CD8-positive, alpha-beta memory T cell (primary cell): Measurements from ENCODE around the gene NPAS2. TPM values are rescaled to one million over a fixed set of nuclear protein-coding genes. Genes with fewer than 3 reads are reported as not detected.

ENCODE experiments used
- CTCF ChIA-PET: fragments of 350-600 bp; sonication (Branson Sonifier 250); formaldehyde crosslinking; loops from one replicate; lab custom pipeline; 2021; ENCODE audit warnings: antibody characterized with exemption; lab: Charles Lee
- POLR2A ChIA-PET: fragments of 350-600 bp; sonication (Branson Sonifier 250); formaldehyde crosslinking; loops from one replicate; lab custom pipeline; 2021; ENCODE audit warnings: antibody characterized with exemption; lab: Charles Lee
- DNase-seq, 5 donors: peaks; one replicate each; pipeline versions ENCODE4 v3.0.0 to v3.0.0-alpha.2; 2020 to 2022; ENCODE audit warnings: mixed read lengths in 1 of 5
- H3K27ac ChIP-seq: one replicate; pipeline ENCODE4 v1.7.0; 2013; ENCODE audit warnings: low read depth, mild to moderate bottlenecking, low read length, moderate library complexity
- H3K27me3 ChIP-seq: 2 replicates; pipeline ENCODE4 v1.7.0; 2013; ENCODE audit warnings: low read length, mild to moderate bottlenecking; ENCODE audit not compliant: insufficient read depth, poor library complexity, severe bottlenecking
- H3K36me3 ChIP-seq: 2 replicates; pipeline ENCODE4 v1.7.0; 2013; ENCODE audit warnings: mild to moderate bottlenecking, low read length, moderate library complexity; ENCODE audit not compliant: insufficient read depth
- H3K4me1 ChIP-seq: 2 replicates; pipeline ENCODE4 v1.7.0; 2013; ENCODE audit warnings: mild to moderate bottlenecking, low read length, moderate library complexity; ENCODE audit not compliant: insufficient read depth
- H3K4me3 ChIP-seq: 2 replicates; pipeline ENCODE4 v1.7.0; 2013; ENCODE audit warnings: mild to moderate bottlenecking, low read length
- H3K9me3 ChIP-seq: 2 replicates; pipeline ENCODE4 v1.7.0; 2013; ENCODE audit warnings: mild to moderate bottlenecking, low read length
- H3K27ac Mint-ChIP-seq, 8 donors: one replicate each; pipeline ENCODE4 v1.8.0; 2020 to 2021; ENCODE audit warnings: mixed read lengths in 8 of 8, mild to moderate bottlenecking in 6 of 8, inconsistent platforms in 3 of 8, moderate library complexity in 3 of 8
- H3K27me3 Mint-ChIP-seq, 2 donors: one replicate each; pipeline ENCODE4 v1.8.0; 2020 to 2021; ENCODE audit warnings: mixed read lengths in 2 of 2, mild to moderate bottlenecking in 1 of 2, moderate library complexity in 1 of 2
- H3K36me3 Mint-ChIP-seq, 3 donors: one replicate each; pipeline ENCODE4 v1.8.0; 2020 to 2021; ENCODE audit warnings: mixed read lengths in 3 of 3, inconsistent platforms in 1 of 3, mild to moderate bottlenecking in 1 of 3
- H3K4me1 Mint-ChIP-seq, 3 donors: one replicate each; pipeline ENCODE4 v1.8.0; 2020 to 2021; ENCODE audit warnings: mixed read lengths in 3 of 3, inconsistent platforms in 1 of 3, mild to moderate bottlenecking in 1 of 3
- H3K4me3 Mint-ChIP-seq, 7 donors: one replicate each; pipeline ENCODE4 v1.8.0; 2020 to 2021; ENCODE audit warnings: mixed read lengths in 7 of 7, mild to moderate bottlenecking in 6 of 7, moderate library complexity in 4 of 7, inconsistent platforms in 2 of 7
- H3K9me3 Mint-ChIP-seq, 5 donors: one replicate each; pipeline ENCODE4 v1.8.0; 2020 to 2022; ENCODE audit warnings: mixed read lengths in 5 of 5, mild to moderate bottlenecking in 3 of 5, moderate library complexity in 2 of 5, inconsistent platforms in 1 of 5
- polyA plus RNA-seq: library from polyadenylated mRNA; unstranded; fragments of 300-500 nt; fragmentation: Illumina TruSeq; gene quantifications from one replicate; pipeline ENCODE4 v1.2.3, GENCODE V29; 2021
- total RNA-seq, 2 experiments: library from RNA; stranded (reverse); gene quantifications; one replicate each; pipeline ENCODE4 v1.2.3, GENCODE V29; 2021

NPAS2 gene
- total and polyA plus RNA-seq, 3 experiments from 2014 or later: 0.75 to 1.8 (median 1.1) TPM

DNA sequence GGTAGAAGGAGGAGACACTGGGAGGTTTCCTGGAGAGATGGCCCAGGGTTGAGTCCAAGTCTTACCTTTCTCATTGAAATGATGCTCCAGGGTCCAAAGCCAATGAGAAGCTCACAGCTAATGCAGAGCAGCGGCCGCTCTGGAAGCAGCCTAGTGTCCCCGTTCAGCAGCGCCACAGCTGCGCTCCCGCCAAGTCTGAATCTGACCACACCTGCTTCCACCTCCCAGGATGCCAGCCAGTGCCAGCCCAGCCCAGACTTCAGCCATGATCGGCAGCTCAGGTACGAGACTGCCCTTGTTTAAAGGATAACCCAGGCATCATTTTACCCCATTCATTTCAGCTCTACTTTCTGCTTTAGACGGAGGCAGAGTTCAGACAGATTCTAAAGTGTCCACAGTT lies 170.2 kb downstream of the NPAS2 start:
- Histone ChIP-seq H3K4me1 (no peaks in the 10 kb centered on the region), H3K36me3 (no peaks in the 10 kb centered on the region), H3K27me3 (no peaks in the 10 kb centered on the region), H3K27ac (no peak overlapping the region), H3K9me3 (no peaks in the 10 kb centered on the region), H3K4me3 (no peak overlapping the region)
- H3K4me1 Mint-ChIP-seq: no peaks in the 10 kb centered on the region
- no peaks in the 10 kb centered on the region for H3K9me3 Mint-ChIP-seq
- ChIA-PET POLR2A (no interaction called here), CTCF (interaction anchor here (8.0 kb wide), 1 partner anchor 383 kb away, joined by 106 read pairs; no protein-coding TSS in a partner anchor)
- H3K27me3 Mint-ChIP-seq: peaks cover 0 to 4% of the 10 kb centered on the region in 2 donors
- DNase-seq: no peak
- H3K27ac Mint-ChIP-seq: no peak overlapping the region
- H3K36me3 Mint-ChIP-seq: no peaks in the 10 kb centered on the region
- H3K4me3 Mint-ChIP-seq: no peak overlapping the region

DNA sequence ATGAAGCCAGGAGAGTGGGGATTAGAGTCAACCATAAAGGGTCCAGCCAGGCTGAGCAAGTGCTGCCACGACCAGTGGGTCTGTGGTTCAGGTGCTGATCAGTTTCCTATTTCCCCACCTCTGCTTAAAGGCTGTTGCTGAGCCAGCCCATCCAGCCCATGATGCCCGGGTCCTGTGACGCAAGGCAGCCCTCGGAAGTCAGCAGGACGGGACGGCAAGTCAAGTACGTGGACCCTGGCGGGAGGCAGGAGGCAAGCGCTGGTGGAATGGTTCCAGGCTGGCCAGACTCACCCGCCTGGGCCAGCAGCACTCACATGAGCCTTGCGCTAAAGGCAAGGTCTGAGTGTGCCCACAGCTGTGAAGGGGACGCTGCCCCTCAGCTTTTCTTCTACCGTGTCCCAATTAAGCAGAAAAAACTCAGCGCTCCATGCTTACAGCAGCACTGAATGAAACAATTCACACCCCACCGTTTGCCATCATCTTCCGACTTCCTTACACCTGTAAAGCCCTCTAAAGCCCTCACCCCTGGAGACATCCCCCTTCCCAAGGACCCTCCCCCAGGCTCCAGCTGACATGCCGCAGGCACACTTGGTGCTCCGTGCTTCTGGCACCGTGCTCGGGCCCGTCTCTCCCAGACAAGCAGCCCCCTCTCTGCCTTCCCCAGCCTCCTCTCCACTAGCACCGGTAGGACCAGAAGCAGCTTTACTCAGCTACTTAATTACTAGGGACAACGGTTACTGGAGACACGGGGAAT lies 170.9 kb downstream of the NPAS2 start:
- H3K27ac ChIP-seq: no peak overlapping the region
- ChIA-PET POLR2A (no interaction called here), CTCF (interaction anchor here (0.6 to 8.0 kb wide), 2 partner anchors 384 to 582 kb away, joined by 3 to 106 read pairs; no protein-coding TSS in a partner anchor)
- no peak overlapping the region for H3K4me3 ChIP-seq
- no peak for DNase-seq
- no peaks in the 10 kb centered on the region for H3K36me3 Mint-ChIP-seq
- no peaks in the 10 kb centered on the region for H3K4me1 Mint-ChIP-seq
- no peaks in the 10 kb centered on the region for H3K9me3 Mint-ChIP-seq
- H3K36me3 ChIP-seq: no peaks in the 10 kb centered on the region
- no peaks in the 10 kb centered on the region for H3K27me3 ChIP-seq
- H3K9me3 ChIP-seq: no peaks in the 10 kb centered on the region
- H3K4me1 ChIP-seq: no peaks in the 10 kb centered on the region
- H3K27me3 Mint-ChIP-seq: peaks cover 2 to 4% of the 10 kb centered on the region in 2 donors
- H3K4me3 Mint-ChIP-seq: no peak overlapping the region
- H3K27ac Mint-ChIP-seq: no peak overlapping the region

DNA sequence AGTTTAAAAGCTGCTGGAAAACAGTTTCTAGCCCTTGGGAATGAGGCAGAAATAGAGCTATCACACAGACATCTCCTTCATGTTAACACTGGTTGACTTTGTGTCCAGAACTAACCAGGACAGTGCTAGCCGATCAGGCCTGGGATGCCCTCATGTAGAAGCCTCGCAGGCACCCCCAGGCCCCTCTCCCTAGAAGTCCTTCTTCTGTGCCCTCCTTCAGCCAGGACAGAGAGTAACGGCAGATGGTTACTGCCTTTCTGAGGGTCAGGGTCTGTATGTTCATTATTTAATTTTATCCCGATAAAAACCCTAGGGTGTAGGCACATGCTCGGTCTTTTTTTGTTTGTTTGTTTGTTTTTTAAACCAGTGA lies 171.4 kb downstream of the NPAS2 start:
- Mint-ChIP-seq H3K27ac (no peak overlapping the region), H3K27me3 (peaks cover 2 to 4% of the 10 kb centered on the region in 2 donors), H3K9me3 (no peaks in the 10 kb centered on the region), H3K4me3 (no peak overlapping the region), H3K36me3 (no peaks in the 10 kb centered on the region), H3K4me1 (no peaks in the 10 kb centered on the region)
- no peaks in the 10 kb centered on the region for H3K9me3 ChIP-seq
- CTCF ChIA-PET: interaction anchor here (0.6 to 8.0 kb wide), 2 partner anchors 384 to 582 kb away, joined by 3 to 106 read pairs; no protein-coding TSS in a partner anchor
- H3K4me1 ChIP-seq: no peaks in the 10 kb centered on the region
- DNase-seq: no peak
- no peak overlapping the region for H3K4me3 ChIP-seq
- H3K36me3 ChIP-seq: no peaks in the 10 kb centered on the region
- POLR2A ChIA-PET: no interaction called here
- H3K27ac ChIP-seq: no peak overlapping the region
- no peaks in the 10 kb centered on the region for H3K27me3 ChIP-seq

DNA sequence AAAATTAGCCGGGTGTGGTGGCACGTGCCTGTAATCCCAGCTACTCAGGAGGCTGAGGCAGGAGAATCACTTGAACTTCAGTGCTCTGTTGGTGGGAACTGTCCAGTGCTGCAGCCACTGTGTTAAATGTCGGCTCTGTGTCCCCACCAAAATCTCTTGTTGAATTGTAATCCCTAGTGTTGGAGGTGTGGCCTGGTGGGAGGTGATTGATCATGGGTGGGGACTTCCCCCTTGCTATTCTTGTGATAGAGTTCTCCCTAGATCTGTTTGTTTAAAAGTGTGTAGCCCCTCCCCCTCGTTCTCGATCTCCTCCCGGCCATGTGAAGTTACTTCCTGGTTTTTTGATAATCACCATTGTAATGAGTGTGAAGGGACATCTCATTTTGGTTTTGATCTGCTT lies 172.3 kb downstream of the NPAS2 start:
- H3K4me3 ChIP-seq: no peak overlapping the region
- Mint-ChIP-seq H3K4me1 (no peaks in the 10 kb centered on the region), H3K36me3 (no peaks in the 10 kb centered on the region), H3K27ac (no peak overlapping the region), H3K27me3 (peaks cover 2 to 4% of the 10 kb centered on the region in 2 donors), H3K4me3 (no peak overlapping the region), H3K9me3 (no peaks in the 10 kb centered on the region)
- CTCF ChIA-PET: interaction anchor here (0.5 to 8.0 kb wide), 3 partner anchors 385 to 429 kb away, joined by 3 to 106 read pairs (median 3); no protein-coding TSS in a partner anchor
- H3K36me3 ChIP-seq: no peaks in the 10 kb centered on the region
- no peaks in the 10 kb centered on the region for H3K27me3 ChIP-seq
- POLR2A ChIA-PET: no interaction called here
- no peaks in the 10 kb centered on the region for H3K4me1 ChIP-seq
- no peak overlapping the region for H3K27ac ChIP-seq
- no peak for DNase-seq
- no peaks in the 10 kb centered on the region for H3K9me3 ChIP-seq

DNA sequence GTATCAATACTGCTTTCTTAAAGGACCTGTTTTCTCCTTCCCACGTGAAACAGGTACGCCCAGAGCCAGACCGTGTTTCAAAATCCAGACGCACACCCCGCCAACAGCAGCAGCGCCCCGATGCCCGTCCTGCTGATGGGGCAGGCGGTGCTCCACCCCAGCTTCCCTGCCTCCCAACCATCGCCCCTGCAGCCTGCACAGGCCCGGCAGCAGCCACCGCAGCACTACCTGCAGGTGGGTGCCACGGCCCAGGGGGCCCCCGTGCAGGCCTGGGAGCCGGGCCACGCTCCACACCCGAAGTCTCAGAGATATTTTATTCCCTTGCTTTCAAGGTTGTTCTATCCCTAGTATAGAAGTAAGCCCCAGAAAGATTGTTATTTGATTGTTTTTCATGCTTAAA lies 173.4 kb downstream of the NPAS2 start:
- Histone ChIP-seq H3K4me1 (no peaks in the 10 kb centered on the region), H3K9me3 (no peaks in the 10 kb centered on the region), H3K27me3 (no peaks in the 10 kb centered on the region), H3K4me3 (no peak overlapping the region), H3K36me3 (no peaks in the 10 kb centered on the region), H3K27ac (no peak overlapping the region)
- peaks cover 2 to 4% of the 10 kb centered on the region in 2 donors for H3K27me3 Mint-ChIP-seq
- H3K4me3 Mint-ChIP-seq: no peak overlapping the region
- H3K36me3 Mint-ChIP-seq: no peaks in the 10 kb centered on the region
- H3K27ac Mint-ChIP-seq: no peak overlapping the region
- no peak for DNase-seq
- CTCF ChIA-PET: interaction anchor here (0.9 kb wide), 1 partner anchor 430 kb away, joined by 3 read pairs; no protein-coding TSS in a partner anchor
- no peaks in the 10 kb centered on the region for H3K4me1 Mint-ChIP-seq
- POLR2A ChIA-PET: no interaction called here
- H3K9me3 Mint-ChIP-seq: no peaks in the 10 kb centered on the region

DNA sequence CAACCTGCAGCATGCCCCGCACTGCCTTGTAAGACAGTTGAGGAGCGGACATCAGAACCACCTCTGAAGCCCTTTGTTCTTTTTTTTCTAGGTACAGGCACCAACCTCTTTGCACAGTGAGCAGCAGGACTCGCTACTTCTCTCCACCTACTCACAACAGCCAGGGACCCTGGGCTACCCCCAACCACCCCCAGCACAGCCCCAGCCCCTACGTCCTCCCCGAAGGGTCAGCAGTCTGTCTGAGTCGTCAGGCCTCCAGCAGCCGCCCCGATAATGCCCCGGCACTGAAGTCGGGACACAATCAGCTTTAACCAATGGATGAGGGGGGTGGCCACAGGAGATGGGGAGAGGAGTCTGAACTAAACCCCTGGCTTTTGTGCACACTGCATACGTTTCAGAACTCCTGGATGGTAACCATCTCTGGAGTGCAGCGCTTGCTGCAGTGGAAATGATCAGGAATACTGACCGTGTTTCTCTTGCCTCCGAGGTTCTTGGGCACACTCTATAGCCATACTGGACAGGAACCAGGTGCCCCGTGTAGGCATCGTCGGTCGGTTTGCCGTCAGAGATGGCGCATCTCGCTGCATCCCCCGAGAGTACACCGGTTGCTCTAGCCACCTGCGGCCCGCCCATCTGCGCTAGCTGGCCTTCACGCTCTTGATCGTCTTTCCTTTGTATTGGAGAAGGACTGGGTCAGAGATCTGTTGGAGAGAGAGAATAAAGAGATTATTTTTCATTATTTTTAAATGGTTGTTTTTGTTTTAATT lies 175.6 kb downstream of the NPAS2 start:
- Mint-ChIP-seq H3K36me3 (no peaks in the 10 kb centered on the region), H3K27ac (no peak overlapping the region), H3K4me3 (no peak overlapping the region), H3K9me3 (no peaks in the 10 kb centered on the region), H3K4me1 (no peaks in the 10 kb centered on the region), H3K27me3 (peaks cover 2 to 4% of the 10 kb centered on the region in 2 donors)
- H3K4me1 ChIP-seq: no peaks in the 10 kb centered on the region
- no peaks in the 10 kb centered on the region for H3K9me3 ChIP-seq
- ChIA-PET POLR2A (no interaction called here), CTCF (interaction anchor here (0.9 kb wide), 1 partner anchor 13 kb away, joined by 3 read pairs; no protein-coding TSS in a partner anchor)
- no peaks in the 10 kb centered on the region for H3K36me3 ChIP-seq
- no peaks in the 10 kb centered on the region for H3K27me3 ChIP-seq
- DNase-seq: no peak
- no peak overlapping the region for H3K4me3 ChIP-seq
- H3K27ac ChIP-seq: no peak overlapping the region

DNA sequence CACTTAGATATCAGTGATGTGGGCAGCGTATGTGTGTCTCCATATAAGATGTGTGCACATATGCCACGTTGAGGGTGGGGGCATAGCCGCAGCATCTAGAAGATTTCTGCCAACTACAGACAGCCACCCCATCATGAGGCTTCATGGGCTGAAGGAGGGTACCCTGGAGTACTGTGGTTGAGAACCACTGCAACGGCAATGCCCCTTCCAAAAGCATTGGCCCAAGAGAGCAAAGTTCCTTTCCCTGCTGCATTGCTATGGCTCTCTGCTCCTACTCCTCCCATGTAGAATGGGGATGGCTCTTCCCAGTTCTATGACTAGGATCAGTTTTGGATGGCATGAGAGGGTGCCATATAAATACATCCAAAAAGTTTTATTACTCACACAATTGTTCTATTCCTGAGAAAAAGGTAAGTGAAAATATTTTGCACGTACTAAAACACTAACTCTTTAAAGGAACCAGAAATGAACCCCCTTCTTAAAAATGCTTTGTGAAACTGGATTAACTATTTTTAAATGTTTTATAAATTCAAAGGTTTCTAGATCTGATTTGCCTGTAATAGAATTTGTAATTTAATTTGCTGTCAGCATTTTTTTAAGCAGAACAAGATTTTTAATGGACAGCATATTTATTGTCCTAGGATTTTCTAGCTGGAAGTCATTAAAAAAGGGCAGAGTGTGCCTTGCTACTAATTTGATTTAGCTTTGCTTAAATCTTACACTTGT lies 177.7 kb downstream of the NPAS2 start:
- Histone ChIP-seq H3K9me3 (no peaks in the 10 kb centered on the region), H3K27ac (no peak overlapping the region), H3K4me3 (no peak overlapping the region), H3K36me3 (peaks cover under 1% of the 10 kb centered on the region), H3K4me1 (peaks cover 4% of the 10 kb centered on the region), H3K27me3 (no peaks in the 10 kb centered on the region)
- Mint-ChIP-seq H3K4me1 (peaks cover 8 to 12% (median 9%) of the 10 kb centered on the region in 3 donors), H3K27ac (no peak overlapping the region), H3K36me3 (peaks cover 0 to 6% (median 2%) of the 10 kb centered on the region in 3 donors), H3K27me3 (peaks cover 2 to 4% of the 10 kb centered on the region in 2 donors), H3K9me3 (no peaks in the 10 kb centered on the region), H3K4me3 (no peak overlapping the region)
- DNase-seq: no peak
- CTCF ChIA-PET: no interaction called here
- POLR2A ChIA-PET: no interaction called here
